Right atrium auricular region (tissue), 2 donors: ENCODE results near the gene SMAD9. TPM values are rescaled to one million over a fixed set of nuclear protein-coding genes. Genes with fewer than 3 reads are reported as not detected.

Experiments used
- DNase-seq: peaks from one replicate; pipeline ENCODE4 v3.0.0-alpha.2; 2019; ENCODE audit warnings: low spot score
- H3K27ac ChIP-seq, 2 donors: fragments of 200-600 bp; sonication (generic); 1 replicate in 1 of 2; 2 replicates in 1 of 2; pipeline ENCODE4 v1.5.1; 2016 to 2019
- H3K27me3 ChIP-seq, 2 donors: fragments of 200-600 bp; sonication (generic); one replicate each; pipeline versions ENCODE4 v1.5.1 to v1.6.0; 2017 to 2019
- H3K36me3 ChIP-seq: fragments of 200-600 bp; sonication (generic); one replicate; pipeline ENCODE4 v1.5.1; 2016
- H3K4me1 ChIP-seq, 2 donors: fragments of 200-600 bp; sonication (generic); one replicate each; pipeline versions ENCODE4 v1.5.1 to v1.6.0; 2017 to 2019
- H3K4me3 ChIP-seq, 2 donors: fragments of 200-600 bp; sonication (generic); 1 replicate in 1 of 2; 2 replicates in 1 of 2; pipeline ENCODE4 v1.5.1; 2017 to 2019; ENCODE audit warnings: mild to moderate bottlenecking in 1 of 2, moderate library complexity in 1 of 2
- H3K9me3 ChIP-seq, 2 donors: fragments of 200-600 bp; sonication (generic); one replicate each; pipeline ENCODE4 v1.5.1; 2019
- CTCF ChIP-seq, 2 donors: fragments of 200-600 bp; sonication (generic); IDR thresholded peaks; one replicate each; pipeline ENCODE4 v1.5.1; 2019; ENCODE audit warnings: antibody characterized with exemption in 2 of 2
- total RNA-seq, 2 donors: library from RNA; depleted of rRNA; stranded (reverse); fragments of >200 nt; gene quantifications; one replicate each; pipeline ENCODE4 v1.1.0, GENCODE V29; 2016

SMAD9 gene
- total RNA-seq, 2 donors from 2014 or later: 3.2 to 15.6 TPM

- peaks cover 0 to 5% of the 10 kb centered on the region in 2 donors for H3K4me1 ChIP-seq
- H3K4me3 ChIP-seq: no peak overlapping the region
- no peak for DNase-seq
- H3K9me3 ChIP-seq: no peaks in the 10 kb centered on the region
- no peak overlapping the region for H3K27ac ChIP-seq
- no peaks in the 10 kb centered on the region for H3K27me3 ChIP-seq
- no peak for TF ChIP-seq CTCF (IDR thresholded peaks at IDR 0.05)
- H3K36me3 ChIP-seq: no peaks in the 10 kb centered on the region
These were observed 105.6 kb downstream of the SMAD9 start for GRCh38 chr13:36814465-36814864.

GRCh38 chr13:36813225-36813624 is 106.8 kb downstream of the SMAD9 start:
- no peak overlapping the region for H3K27ac ChIP-seq
- no peaks in the 10 kb centered on the region for H3K9me3 ChIP-seq
- peaks cover 0 to under 1% of the 10 kb centered on the region in 2 donors for H3K4me1 ChIP-seq
- no peak overlapping the region for H3K4me3 ChIP-seq
- no peaks in the 10 kb centered on the region for H3K36me3 ChIP-seq
- H3K27me3 ChIP-seq: no peaks in the 10 kb centered on the region
- no peak for DNase-seq
- no peak for TF ChIP-seq CTCF (IDR thresholded peaks at IDR 0.05)

- H3K36me3 ChIP-seq: no peaks in the 10 kb centered on the region
- no peak for DNase-seq
- H3K4me3 ChIP-seq: no peak overlapping the region
- no peak for TF ChIP-seq CTCF (IDR thresholded peaks at IDR 0.05)
- H3K9me3 ChIP-seq: no peaks in the 10 kb centered on the region
- no peaks in the 10 kb centered on the region for H3K4me1 ChIP-seq
- H3K27ac ChIP-seq: no peak overlapping the region
- H3K27me3 ChIP-seq: no peaks in the 10 kb centered on the region
These were observed 112.4 kb downstream of the SMAD9 start for GRCh38 chr13:36807616-36808015.

- H3K4me3 ChIP-seq: no peak overlapping the region
- H3K27ac ChIP-seq: no peak overlapping the region
- no peak for TF ChIP-seq CTCF (IDR thresholded peaks at IDR 0.05)
- no peaks in the 10 kb centered on the region for H3K36me3 ChIP-seq
- no peaks in the 10 kb centered on the region for H3K9me3 ChIP-seq
- no peaks in the 10 kb centered on the region for H3K27me3 ChIP-seq
- no peak for DNase-seq
- no peaks in the 10 kb centered on the region for H3K4me1 ChIP-seq
These were observed 113.9 kb downstream of the SMAD9 start for GRCh38 chr13:36806102-36806501.

- TF ChIP-seq CTCF (IDR thresholded peaks at IDR 0.05): no peak
- Histone ChIP-seq H3K27me3 (no peaks in the 10 kb centered on the region), H3K4me1 (no peaks in the 10 kb centered on the region), H3K9me3 (no peaks in the 10 kb centered on the region), H3K27ac (no peak overlapping the region), H3K36me3 (no peaks in the 10 kb centered on the region), H3K4me3 (no peak overlapping the region)
- DNase-seq: no peak
These were observed 115.5 kb downstream of the SMAD9 start for GRCh38 chr13:36804588-36804987.

GRCh38 chr13:36801035-36801434 is 119.0 kb downstream of the SMAD9 start:
- TF ChIP-seq CTCF (IDR thresholded peaks at IDR 0.05): no peak
- Histone ChIP-seq H3K36me3 (no peaks in the 10 kb centered on the region), H3K27ac (no peak overlapping the region), H3K27me3 (no peaks in the 10 kb centered on the region), H3K4me1 (no peaks in the 10 kb centered on the region), H3K4me3 (no peak overlapping the region), H3K9me3 (no peaks in the 10 kb centered on the region)
- no peak for DNase-seq
